ENCODE measurements around the gene ALOXE3. TPM values are rescaled to one million over a fixed set of nuclear protein-coding genes. Genes with fewer than 3 reads are reported as not detected.
"Not testable (repeated sequence)": the region's sequence is repeated elsewhere in the genome, so short reads cannot be mapped to it uniquely, and the experiment has no call there.

ALOXE3 gene
- total RNA-seq, 1 experiment from 2014 or later, result not detected

DNA sequence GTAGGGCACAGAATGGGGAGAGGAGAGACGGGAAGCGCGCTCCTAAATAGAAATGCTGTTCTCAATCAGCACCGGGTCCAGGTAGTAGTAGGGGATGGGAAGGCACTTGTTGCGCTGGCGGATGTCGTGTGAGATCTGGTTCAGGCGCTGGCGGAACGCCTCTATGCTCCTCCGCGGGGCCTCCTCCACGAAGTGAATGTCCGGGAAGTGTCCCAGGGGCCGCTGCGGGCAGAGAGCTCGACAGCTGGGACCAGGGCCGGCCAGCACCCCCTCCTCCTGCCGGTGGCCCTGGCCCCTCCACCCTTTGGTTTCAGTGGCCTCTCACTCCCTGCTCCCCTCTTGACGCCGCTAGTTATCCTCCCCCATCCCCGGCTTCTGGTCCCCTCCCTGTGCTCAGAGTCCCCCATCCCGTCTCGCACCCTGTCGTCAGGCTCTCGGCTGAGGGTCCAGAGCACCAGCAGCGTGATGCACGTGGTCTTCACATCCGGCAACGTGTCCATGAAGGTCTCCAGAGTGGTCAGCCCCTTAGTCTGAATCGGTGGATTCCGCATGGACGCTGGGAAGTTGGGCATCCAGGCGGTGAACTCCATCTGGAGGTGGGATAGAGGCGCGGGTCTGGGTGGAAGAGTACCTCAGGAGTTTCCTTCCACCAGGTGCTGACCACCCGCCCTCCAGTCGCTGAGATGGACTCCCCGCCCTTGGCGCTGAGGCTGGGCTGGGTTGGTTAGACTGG is 45.4 kb downstream of the ALOXE3 start:
- DNase-seq (ENCODE audit: low spot score), result no peak

DNA sequence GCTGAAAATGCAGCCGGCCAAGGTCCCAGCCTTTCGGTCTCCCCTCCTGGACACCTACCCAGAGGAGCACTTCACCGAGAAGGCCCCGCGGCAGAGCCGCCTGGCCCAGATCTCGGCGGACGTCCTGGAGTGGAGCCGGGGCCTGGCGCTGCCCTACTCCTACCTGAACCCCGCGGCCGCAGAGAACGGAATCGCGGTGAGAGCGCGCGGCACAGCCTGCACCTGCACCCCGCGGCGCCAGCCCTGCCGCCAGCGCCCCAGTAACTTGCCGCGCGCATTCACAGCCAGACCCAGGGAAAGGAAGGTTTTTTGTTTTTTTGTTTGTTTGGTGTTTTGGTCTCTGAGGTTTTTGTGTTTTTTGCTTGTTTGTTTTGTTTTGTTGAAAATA is 46.0 kb downstream of the ALOXE3 start:
- no peak for DNase-seq (ENCODE audit: low spot score)

DNA sequence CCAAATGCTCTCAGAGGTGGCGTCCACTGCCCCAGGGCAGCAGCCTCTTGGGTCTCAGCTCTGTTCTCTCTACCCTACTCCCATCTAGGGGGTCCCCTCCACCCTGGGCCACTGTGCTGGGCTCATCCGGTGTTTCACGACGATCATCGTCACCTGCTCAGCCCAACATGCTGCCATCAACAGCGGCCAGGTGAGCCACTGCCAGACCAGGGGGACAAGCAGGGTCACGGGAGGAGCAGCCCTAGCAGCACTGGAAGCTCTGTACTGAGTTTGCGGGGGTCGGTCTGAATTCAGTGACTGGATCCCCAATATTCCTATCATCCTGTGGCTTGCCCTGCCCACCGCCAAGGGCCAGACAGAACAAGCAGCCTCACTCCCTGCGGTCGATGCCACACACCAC is 46.8 kb downstream of the ALOXE3 start:
- no peak for DNase-seq (ENCODE audit: low spot score)

DNA sequence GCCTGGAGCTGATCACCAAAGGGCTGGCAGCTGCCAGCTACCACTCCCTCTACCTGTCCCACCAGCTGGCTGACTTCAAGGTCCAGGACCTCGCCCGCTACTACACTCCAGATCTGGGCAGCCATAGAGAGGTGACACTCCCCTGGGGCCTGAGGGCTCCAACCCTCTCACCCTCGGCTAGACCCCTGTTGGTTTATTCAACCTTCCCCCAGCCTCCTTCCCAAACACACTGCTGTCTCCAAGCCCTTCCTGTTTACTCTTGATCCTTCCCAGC is 48.8 kb downstream of the ALOXE3 start:
- no peak for DNase-seq (ENCODE audit: low spot score)

DNA sequence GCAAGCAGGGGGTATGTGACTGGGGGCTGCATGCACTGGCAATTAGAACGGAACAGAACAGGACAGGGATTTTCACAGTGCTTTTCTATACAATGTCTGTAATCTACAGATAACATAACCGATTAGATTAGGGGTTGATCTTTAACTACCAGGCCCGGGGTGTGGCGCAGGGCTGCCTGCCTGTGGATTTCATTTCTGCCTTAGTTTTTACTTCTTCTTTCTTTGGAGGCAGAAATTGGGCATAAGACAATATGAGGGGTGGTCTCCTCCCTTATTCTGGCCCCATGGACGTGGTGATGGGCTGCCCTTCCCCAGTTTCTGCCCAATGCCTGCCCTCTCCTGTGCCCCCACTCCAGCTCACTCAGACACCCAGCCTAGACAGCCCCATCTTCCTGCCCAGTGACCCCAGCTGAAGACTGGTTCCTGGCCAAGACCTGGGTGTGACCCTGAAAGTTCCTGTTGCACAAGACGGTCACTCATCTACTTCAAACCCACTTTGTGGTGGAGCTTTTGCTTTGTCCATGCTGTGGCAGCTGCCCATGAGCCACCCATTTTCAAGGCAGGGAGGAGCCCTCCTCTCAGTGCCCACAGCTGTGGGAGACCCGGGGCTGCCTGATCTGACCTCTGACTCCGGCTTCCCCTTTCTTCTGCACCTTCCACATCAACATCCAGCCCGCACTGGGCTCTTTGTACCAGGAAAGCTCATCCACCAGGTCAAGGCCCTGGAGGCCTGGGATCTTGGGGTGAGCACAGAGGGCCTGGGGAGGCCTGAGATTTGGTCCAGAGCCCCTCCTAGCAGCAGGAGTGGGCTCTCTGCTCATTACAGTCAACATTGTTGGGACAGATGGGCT is 49.4 kb downstream of the ALOXE3 start:
- DNase-seq (ENCODE audit: low spot score), result no peak

DNA sequence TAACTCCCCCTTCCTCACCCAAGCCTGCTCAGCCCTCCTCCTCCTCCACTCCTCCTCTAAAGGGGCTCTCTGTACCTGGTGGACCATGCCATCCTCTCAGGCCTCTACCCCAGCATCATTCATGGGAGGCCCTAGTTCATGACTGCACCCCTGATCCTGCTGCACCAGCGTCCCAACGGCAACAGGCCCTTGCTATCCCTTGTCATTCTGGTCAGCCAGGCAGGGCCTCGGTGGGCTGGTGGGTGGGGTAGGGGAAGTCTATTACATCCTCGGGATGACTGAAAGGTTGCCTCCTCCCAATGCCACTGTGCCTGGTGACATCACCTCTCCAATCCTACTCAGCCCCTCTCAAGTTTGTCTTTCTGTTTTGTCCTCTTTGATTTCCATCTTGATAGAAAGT is 50.5 kb downstream of the ALOXE3 start:
- no peak for DNase-seq (ENCODE audit: low spot score)

DNA sequence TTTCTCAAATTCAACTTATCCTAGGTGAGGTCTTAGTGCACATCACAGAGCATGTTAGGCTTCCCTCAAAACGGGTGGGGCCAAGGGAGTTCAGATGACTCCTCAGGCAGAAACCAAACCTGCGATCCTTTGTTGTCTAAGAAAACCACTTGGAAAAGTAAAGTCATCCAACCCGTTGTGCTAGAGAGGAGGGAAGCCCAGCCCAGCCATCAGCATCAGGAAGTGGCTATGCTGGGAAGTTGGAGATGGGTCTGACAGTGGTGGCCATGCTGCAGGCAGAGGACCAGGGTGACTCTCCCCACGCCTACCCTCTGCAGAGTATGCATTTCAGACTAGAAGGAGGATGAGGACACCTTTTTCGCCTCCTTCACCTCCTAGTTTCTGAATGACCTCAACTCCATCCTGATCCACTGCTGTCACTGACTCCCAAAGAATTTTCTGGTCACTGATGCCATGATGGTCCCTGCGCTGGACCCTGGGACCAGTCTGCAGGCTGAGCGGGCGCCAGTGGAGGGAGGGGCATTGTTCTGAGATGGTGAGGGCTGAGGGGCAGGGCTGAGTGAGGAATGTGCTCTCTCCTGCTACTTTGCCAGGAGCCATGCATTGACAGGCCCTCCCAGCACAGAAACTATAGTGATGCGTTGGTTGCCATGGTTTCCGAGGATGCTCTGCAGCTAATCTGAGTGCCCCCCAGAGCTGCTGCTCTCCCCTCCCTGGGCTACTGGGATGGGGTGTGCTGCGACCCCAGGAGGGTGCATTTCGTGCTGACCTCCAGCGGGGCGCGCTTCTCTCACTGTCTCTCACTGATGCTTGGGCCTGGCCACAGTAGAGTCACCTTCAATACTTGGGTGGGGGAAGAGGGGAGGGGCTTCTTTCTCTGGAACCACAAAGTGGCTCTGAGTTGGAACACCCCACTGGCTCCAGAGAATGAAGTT is 51.2 kb downstream of the ALOXE3 start:
- no peak for DNase-seq (ENCODE audit: low spot score)

DNA sequence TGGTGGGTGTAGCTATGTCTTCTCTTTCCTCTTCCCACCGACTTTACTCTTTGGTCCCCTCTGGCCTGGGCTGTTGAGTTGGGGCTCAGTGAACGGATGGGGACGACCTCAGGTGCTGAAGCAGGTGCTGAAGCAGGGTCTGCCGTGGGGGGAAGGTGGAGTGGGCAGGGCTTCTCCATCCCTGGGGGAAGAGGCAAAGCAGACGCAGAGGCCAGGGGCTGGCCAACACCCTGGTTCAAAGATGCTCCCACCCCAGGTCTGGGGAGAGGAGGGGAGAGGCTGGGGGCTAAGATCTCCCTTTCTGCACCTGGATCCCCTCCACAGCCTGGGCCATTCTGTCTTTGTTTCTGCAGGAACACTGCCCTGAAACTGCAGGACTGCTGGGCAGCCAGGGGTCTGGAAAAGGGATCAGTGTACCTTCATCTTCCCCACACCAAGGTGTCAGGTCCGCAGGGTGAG is 53.7 kb downstream of the ALOXE3 start:
- no peak for DNase-seq (ENCODE audit: low spot score)

DNA sequence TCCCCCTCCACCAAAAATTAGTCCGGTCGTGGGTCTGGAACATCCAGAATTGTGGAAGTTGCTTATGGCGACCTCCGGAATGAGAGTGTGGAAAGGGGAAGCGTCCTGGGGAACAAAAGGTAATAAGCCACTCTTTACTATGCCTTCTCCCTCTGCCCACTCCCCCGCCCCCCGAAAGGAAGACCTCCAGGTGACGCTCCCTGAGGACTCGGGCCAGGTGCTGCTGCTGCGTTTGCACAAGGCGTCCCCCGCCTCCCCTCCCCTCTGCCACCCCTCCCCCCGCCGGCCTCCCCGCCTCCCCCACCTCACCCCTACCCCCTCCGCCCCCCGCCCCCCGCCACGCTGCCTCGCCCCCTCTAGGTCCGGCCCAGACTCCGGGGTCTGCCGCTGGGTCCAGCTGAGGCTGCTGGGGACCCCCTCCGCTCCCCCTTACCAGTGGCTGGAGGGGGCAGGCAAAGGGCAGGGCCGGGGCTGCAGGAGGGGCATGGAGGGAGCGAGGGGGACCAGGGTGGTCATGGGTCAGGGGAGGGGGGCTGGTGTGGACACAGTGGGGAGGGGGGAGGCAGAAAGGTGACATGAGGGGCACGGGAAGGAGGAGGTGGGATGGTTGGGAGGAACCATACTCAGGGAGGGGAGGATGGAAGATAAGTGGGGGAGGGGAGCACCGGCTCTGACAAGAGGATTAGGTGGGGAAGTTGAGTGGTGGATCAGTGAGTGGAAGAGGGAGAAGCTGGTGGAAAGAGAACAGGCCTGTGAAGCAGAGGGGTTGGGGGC is 54.4 kb downstream of the ALOXE3 start:
- no peak for DNase-seq (ENCODE audit: low spot score)

DNA sequence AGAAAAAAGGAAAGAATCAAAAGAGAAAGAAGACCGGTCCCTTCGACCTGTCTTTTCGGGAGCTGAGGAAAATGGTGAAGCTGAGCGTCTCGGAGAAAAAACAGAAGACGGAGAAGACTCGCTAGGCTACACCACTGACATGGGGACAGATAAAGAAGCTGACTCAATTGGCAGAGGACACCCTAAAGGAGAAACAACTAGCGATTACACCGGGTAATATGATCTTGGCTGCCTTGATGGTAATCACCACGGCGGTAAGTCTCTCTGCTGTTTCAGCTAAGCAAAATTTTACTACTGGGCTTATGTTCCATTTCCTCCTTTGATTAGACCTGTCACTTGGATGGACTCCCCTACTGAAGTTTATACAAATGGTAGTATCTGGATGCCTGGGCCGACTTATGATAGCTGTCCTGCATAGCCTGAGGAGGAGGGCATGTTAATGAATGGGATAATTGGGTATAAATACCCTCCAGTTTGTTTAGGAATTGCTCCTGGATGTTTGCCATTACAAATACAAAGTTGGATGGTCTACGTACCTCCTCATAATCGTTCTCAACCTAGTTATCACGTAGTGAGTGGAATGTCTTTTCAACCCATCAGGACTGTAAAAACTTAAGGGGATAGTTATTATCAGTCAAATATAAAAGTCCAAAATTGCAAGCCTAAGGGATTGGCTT is 55.4 kb downstream of the ALOXE3 start:
- peak; percentile 28 for DNase-seq (ENCODE audit: low spot score)

DNA sequence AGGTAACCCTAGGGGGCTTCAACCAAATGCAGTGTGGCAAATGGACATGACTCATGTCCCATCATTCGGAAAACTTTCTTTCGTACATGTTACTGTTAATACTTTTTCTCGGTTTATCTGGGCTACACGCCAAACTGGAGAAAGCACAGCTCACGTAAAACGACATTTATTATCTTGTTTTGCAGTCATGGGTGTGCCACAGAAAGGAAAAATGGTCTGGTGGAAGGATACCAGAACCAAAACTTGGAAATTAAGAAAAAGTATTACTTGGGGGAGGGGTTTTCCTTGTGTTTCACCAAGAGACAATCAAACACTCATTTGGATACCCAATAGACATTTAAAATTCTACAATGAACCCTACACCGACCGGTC is 55.9 kb downstream of the ALOXE3 start:
- no peak for DNase-seq (ENCODE audit: low spot score)

DNA sequence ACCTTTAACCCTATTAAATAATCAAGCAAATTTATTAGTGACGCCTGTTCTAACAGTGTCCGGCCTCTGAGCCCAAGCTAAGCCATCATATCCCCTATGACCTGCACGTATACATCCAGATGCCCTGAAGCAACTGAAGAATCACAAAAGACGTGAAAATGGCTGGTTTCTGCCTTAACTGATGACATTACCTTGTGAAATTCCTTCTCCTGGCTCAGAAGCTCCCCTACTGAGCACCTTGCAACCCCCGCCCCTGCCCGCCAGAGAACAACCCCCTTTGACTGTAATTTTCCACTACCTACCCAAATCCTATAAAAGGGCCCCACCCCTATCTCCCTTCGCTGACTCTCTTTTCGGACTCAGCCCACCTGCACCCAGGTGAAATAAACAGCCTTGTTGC is 56.5 kb downstream of the ALOXE3 start:
- DNase-seq (ENCODE audit: low spot score), result not testable (repeated sequence)

DNA sequence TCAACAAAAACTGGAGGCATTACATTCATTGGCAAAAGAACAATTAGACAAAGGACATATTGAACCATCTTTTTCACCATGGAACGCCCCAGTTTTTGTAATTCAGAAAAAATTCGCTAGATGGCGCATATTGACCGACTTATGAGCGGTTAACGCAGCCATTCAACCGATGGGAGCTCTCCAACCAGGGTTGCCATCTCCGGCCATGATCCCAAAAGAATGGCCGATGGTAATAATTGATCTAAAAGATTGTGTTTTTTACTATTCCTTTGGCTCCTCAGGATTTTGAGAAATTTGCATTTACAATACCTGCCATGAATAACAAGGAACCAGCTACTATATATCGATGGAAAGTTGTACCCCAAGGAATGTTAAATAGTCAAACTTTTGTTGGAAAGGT is 58.0 kb downstream of the ALOXE3 start:
- DNase-seq (ENCODE audit: low spot score), result peak; percentile 65

DNA sequence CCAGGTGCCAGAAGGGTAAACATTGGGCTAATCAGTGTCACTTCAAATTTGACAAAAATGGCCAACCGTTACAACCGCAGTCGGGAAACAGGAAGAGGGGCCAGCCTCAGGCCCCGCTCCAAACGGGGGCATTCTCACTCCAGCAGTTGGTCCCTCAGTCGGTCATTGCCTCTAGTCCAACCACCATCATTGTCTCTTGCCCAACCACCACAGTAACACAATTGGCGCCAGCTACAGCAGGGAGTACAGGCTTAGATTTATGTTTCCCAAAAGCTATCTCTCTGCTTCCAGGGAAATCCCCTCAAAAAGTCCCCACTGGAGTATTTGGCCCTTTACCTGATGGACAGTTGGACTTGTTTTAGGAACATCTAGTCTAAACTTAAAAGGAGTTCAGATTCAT is 59.2 kb downstream of the ALOXE3 start:
- no peak for DNase-seq (ENCODE audit: low spot score)

DNA sequence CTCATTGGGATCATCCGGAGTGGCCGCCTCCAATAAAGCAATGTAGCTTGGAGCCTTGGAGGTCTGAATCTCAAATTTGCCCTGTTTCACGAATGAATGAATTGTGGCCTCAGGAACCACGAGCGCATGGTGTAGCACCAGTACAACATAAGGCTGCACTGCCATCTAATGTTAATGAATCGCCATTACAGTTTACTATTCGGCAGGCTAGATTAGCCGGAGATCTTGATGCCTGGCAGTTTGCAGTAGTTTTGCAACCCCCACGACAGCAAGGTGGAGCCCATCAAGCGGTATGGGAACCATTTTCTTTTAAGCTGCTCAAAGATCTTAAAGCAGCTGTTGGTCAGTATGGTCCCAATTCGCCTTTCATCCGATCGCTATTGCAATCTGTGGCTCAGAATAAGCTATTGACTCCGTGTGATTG is 60.6 kb downstream of the ALOXE3 start:
- DNase-seq (ENCODE audit: low spot score), result peak; percentile 79

DNA sequence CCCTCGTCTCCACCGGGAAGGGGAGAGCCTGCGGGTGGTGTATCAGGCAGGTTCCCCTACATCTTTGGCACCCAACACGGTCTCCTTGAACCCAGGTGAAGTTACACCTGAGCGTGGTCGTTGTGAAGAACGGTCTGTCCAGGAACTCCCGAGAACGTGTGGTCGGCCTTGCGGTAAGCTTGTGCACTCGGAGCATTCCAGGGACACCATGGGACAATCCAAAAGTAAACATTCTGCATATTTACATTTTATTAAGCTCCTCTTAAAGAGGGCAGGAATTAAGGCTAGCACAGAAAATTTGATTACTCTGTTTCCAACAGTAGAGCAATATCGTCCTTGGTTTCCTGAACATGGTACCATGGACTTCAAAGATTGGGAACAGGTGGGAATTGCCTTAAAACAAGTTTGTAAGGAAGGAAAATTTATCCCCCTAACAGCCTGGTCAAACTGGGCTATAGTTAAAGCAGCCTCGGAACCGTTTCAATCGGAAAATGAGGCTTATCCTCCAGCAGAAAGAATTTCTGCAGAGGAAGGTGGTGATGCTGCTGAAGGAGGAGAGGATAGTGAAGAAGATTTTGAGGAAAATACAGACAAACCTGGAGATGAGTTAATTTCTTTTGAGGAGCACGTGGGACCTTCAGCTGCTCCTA is 61.2 kb downstream of the ALOXE3 start:
- no peak for DNase-seq (ENCODE audit: low spot score)

DNA sequence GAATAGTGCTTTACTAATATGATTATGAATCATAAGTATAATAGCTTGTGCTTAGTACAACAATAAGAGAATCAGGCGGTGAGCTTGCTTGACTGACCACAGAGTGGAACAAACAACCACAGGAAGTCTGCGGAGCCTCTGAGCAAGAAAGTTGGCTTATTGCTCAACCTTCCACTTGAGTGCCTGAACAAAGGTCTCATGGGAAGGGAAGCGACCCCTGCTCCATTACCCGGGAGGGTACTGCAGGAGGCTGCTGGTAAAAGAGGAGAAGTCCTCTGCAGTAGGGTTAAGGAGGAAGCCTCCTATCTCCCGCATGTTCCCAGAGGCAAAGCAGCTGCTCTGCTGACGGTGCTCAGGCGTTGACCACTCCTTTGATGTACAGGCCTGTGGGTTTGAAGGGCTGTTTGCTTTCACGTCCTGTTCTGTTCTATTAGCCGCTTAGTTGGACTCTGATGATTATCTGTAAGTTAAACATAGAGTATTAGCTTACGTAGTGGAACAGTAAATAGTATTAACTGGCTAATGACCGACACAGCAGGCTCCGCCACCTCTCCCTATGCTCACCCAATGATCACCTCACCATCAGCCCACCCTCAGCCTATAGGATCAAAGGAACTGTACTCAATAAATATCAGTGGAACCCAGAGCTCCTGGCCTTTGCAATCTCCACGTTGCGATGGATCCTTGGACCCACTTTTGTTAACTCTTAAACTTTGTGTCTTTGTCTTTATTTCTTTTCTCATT is 61.9 kb downstream of the ALOXE3 start:
- peak; percentile 43 for DNase-seq (ENCODE audit: low spot score)

DNA sequence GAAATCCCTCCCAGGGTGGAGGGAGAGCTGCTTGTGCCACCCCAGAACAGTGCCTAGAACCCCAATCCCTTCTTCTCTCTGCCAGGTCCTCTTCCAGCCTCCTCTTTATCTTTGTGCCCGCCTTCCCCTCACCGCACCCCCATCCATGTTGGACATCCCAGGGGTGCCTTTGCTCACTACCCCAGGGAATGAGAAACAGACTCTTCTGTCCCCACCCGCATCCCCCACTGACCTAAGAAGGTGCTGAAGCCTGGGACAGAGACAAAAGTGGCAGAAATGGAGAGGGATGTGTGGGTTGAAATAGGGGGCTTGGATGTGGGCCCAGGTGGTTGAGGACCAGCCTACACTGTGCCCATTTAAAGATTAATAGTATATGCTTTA is 62.5 kb downstream of the ALOXE3 start:
- no peak for DNase-seq (ENCODE audit: low spot score)

DNA sequence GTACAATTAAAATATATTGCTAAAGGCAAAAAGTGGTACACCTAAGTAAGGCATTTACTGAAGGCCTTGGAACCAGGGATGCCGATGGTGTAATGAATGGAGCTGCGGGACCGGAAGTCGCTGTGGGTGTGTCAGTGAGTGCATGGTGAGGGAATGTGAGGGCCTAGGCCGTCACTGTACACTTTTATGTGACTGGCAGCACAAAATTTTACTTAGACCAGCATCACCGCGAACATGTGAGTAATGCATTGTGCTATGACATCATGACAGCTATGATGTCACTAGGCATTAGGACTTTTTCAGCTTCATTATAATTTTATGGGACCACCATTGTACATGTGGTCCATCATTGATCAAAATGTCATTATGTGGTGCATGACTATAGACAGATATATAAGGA is 64.7 kb downstream of the ALOXE3 start:
- DNase-seq (ENCODE audit: low spot score), result no peak
